OCI-LY7 (cell line): ENCODE measurements around the gene EPS8L1. TPM values are rescaled to one million over a fixed set of nuclear protein-coding genes. Genes with fewer than 3 reads are reported as not detected.

Experiments
- BruUV-seq: library from RNA; stranded (reverse); fragments of 400-500 nt; replicated peaks from 2 replicates; lab custom pipeline; 2021; lab: Mats Ljungman, UMichigan
- CTCF ChIA-PET: fragments of 300-600 bp; sonication (Branson Sonifier 250); formaldehyde crosslinking; loops from one replicate; lab custom pipeline; 2022; ENCODE audit warnings: antibody characterized with exemption; ENCODE audit not compliant: unreplicated experiment; lab: Charles Lee
- POLR2A ChIA-PET: fragments of 300-600 bp; sonication (Branson Sonifier 250); formaldehyde crosslinking; loops from one replicate; lab custom pipeline; 2022; ENCODE audit warnings: antibody characterized with exemption; lab: Charles Lee
- DNase-seq: peaks from one replicate; pipeline ENCODE4 v3.0.0-alpha.2; 2015; ENCODE audit warnings: low spot score
- H2AFZ ChIP-seq: fragments of 200-600 bp; sonication (generic), shearing (Covaris generic); 2 replicates; pipeline ENCODE4 v1.6.1; 2014; ENCODE audit warnings: mild to moderate bottlenecking, antibody characterized with exemption, low read length, moderate library complexity
- H3K27ac ChIP-seq: fragments of 200-600 bp; sonication (generic); 2 replicates; pipeline ENCODE4 v1.5.1; 2014; ENCODE audit warnings: mixed run types, low read depth, mild to moderate bottlenecking, moderate library complexity, low read length, inconsistent platforms; ENCODE audit not compliant: poor library complexity, severe bottlenecking
- H3K36me3 ChIP-seq: fragments of 200-600 bp; sonication (generic); 2 replicates; pipeline ENCODE4 v1.6.1; 2014; ENCODE audit warnings: mild to moderate bottlenecking, antibody characterized with exemption, low read length, moderate library complexity, mixed read lengths; ENCODE audit not compliant: insufficient read depth
- H3K4me1 ChIP-seq: fragments of 200-600 bp; sonication (generic); 2 replicates; pipeline ENCODE4 v1.5.1; 2014; ENCODE audit warnings: mild to moderate bottlenecking, low read length; ENCODE audit not compliant: insufficient read depth, poor library complexity, severe bottlenecking
- H3K4me2 ChIP-seq: fragments of 200-600 bp; sonication (generic); 2 replicates; pipeline ENCODE4 v1.6.1; 2014; ENCODE audit warnings: mild to moderate bottlenecking, low read length
- H3K4me3 ChIP-seq: fragments of 200-600 bp; sonication (generic); 2 replicates; pipeline ENCODE4 v1.5.1; 2014; ENCODE audit warnings: mild to moderate bottlenecking, low read depth, low read length; ENCODE audit not compliant: poor library complexity, severe bottlenecking
- H3K79me2 ChIP-seq: fragments of 200-600 bp; sonication (generic); 2 replicates; pipeline ENCODE4 v1.6.1; 2016; ENCODE audit warnings: low read depth, mild to moderate bottlenecking, low read length, moderate library complexity, mixed read lengths; ENCODE audit not compliant: insufficient read depth
- H3K9me2 ChIP-seq: fragments of 200-600 bp; sonication (generic); 2 replicates; pipeline ENCODE4 v1.6.1; 2016; ENCODE audit warnings: mild to moderate bottlenecking, low read length, mixed read lengths; ENCODE audit not compliant: insufficient read depth
- H3K9me3 ChIP-seq: fragments of 200-600 bp; sonication (generic); 2 replicates; pipeline ENCODE4 v1.6.1; 2014; ENCODE audit warnings: mild to moderate bottlenecking, mixed run types, low read length, mixed read lengths
- H4K20me1 ChIP-seq: fragments of 200-600 bp; sonication (generic); 2 replicates; pipeline ENCODE4 v1.6.1; 2014; ENCODE audit warnings: mild to moderate bottlenecking, antibody characterized with exemption, low read length, moderate library complexity, mixed read lengths; ENCODE audit not compliant: insufficient read depth
- CTCF ChIP-seq: fragments of 200-600 bp; sonication (generic); conservative IDR thresholded peaks from 2 replicates; pipeline ENCODE4 v1.5.1; 2014; ENCODE audit warnings: mild to moderate bottlenecking, antibody characterized with exemption, low read length, moderate library complexity, mixed read lengths
- EZH2phosphoT487 ChIP-seq: fragments of 200-600 bp; sonication (generic); IDR thresholded peaks from 2 replicates; pipeline ENCODE4 v1.6.1; 2018; ENCODE audit warnings: low read depth, borderline replicate concordance, mild to moderate bottlenecking, mixed run types, antibody characterized with exemption, low read length, moderate library complexity, mixed read lengths
- intact Hi-C: fragments of 100-400 bp; cut with micrococcal nuclease; formaldehyde crosslinking; loops from one replicate; pipeline ENCODE4 v1.10.0; 2022; ENCODE audit not compliant: unreplicated experiment
- total RNA-seq, 2 experiments: library from RNA; depleted of rRNA in 1 of 2; stranded (reverse); fragments of >200 nt in 1 of 2; shearing (Covaris generic) in 1 of 2; gene quantifications; 2 replicates each; pipeline ENCODE4 v1.2.3, GENCODE V29; 2014 to 2022

EPS8L1 gene
- total RNA-seq, 2 experiments from 2014 or later, result 11.1 to 12.5 TPM

GRCh38 chr19:55112777-55113569 lies 37.3 kb downstream of the EPS8L1 start:
- H3K36me3 ChIP-seq, result peaks cover 64% of the 10 kb centered on the region
- peaks cover 19% of the 10 kb centered on the region for H4K20me1 ChIP-seq
- TF ChIP-seq EZH2phosphoT487 (no peak), CTCF (peak; percentile 79)
- no peak overlapping the region for H2AFZ ChIP-seq
- H3K9me2 ChIP-seq, result no peaks in the 10 kb centered on the region
- ChIA-PET POLR2A (no interaction called here), CTCF (no interaction called here)
- peak; percentile 87 for DNase-seq
- H3K27ac ChIP-seq, result peak overlapping the region; percentile 84
- peaks cover 65% of the 10 kb centered on the region for H3K79me2 ChIP-seq
- no TSS peak for BruUV-seq
- peak overlapping the region; percentile 96 for H3K4me2 ChIP-seq
- H3K4me1 ChIP-seq, result peaks cover 35% of the 10 kb centered on the region
- H3K9me3 ChIP-seq, result no peaks in the 10 kb centered on the region
- intact Hi-C loops, result loop anchor here (1.0 kb wide), 1 partner anchor 22 kb away; no protein-coding TSS in a partner anchor
- H3K4me3 ChIP-seq, result peak overlapping the region; percentile 86

- ChIA-PET CTCF (no interaction called here), POLR2A (no interaction called here)
- Histone ChIP-seq H3K36me3 (peaks cover 57% of the 10 kb centered on the region), H4K20me1 (peaks cover 19% of the 10 kb centered on the region), H2AFZ (no peak overlapping the region), H3K79me2 (peaks cover 72% of the 10 kb centered on the region), H3K9me3 (no peaks in the 10 kb centered on the region), H3K4me3 (peak overlapping the region; percentile 86), H3K9me2 (no peaks in the 10 kb centered on the region), H3K27ac (peak overlapping the region; percentile 84), H3K4me2 (peak overlapping the region; percentile 96), H3K4me1 (peaks cover 41% of the 10 kb centered on the region)
- intact Hi-C loops, result loop anchor here (1.0 kb wide), 1 partner anchor 22 kb away; no protein-coding TSS in a partner anchor
- DNase-seq, result peak; percentile 60
- no TSS peak for BruUV-seq
- TF ChIP-seq CTCF (no peak), EZH2phosphoT487 (no peak)
Measured at GRCh38 chr19:55113570-55114039, 37.9 kb downstream of the EPS8L1 start.

- Histone ChIP-seq H3K9me2 (no peaks in the 10 kb centered on the region), H2AFZ (no peak overlapping the region), H3K27ac (peak overlapping the region; percentile 84), H4K20me1 (peaks cover 19% of the 10 kb centered on the region), H3K36me3 (peaks cover 47% of the 10 kb centered on the region), H3K4me3 (peak overlapping the region; percentile 86), H3K4me1 (peaks cover 51% of the 10 kb centered on the region), H3K79me2 (peaks cover 75% of the 10 kb centered on the region), H3K4me2 (peak overlapping the region; percentile 96), H3K9me3 (no peaks in the 10 kb centered on the region)
- no TSS peak for BruUV-seq
- no peak for TF ChIP-seq CTCF
- no peak for TF ChIP-seq EZH2phosphoT487
- intact Hi-C loops, result no loop called here
- ChIA-PET CTCF (no interaction called here), POLR2A (no interaction called here)
- no peak for DNase-seq
Measured at GRCh38 chr19:55114566-55115145, 39.0 kb downstream of the EPS8L1 start.
